Suppressor macrophage treated with lipopolysaccharide for 1 hour (primary cell): ENCODE data around the gene GPC4.
"Not testable (repeated sequence)": the region's sequence is repeated elsewhere in the genome, so short reads cannot be mapped to it uniquely, and the experiment has no call there.

Experiments
- DNase-seq, 3 donors: peaks; one replicate each; pipeline ENCODE4 v3.0.0-alpha.2; 2020 to 2022

Gene GPC4

GRCh38 chrX:133302775-133303445, 112.4 kb downstream of the GPC4 start:
- no peak for DNase-seq

GRCh38 chrX:133300591-133300990, 114.7 kb downstream of the GPC4 start:
- no peak for DNase-seq

GRCh38 chrX:133297284-133297683, 118.0 kb downstream of the GPC4 start:
- DNase-seq, result no peak

- no peak for DNase-seq
Measured at GRCh38 chrX:133294126-133294525, 121.2 kb downstream of the GPC4 start.

GRCh38 chrX:133290076-133290475, 125.2 kb downstream of the GPC4 start:
- DNase-seq, result no peak

GRCh38 chrX:133287860-133288259, 127.4 kb downstream of the GPC4 start:
- DNase-seq, result no peak

- peak; percentile 13 to 33 (median 22) for DNase-seq
Measured at GRCh38 chrX:133285341-133285740, 129.9 kb downstream of the GPC4 start.

GRCh38 chrX:133279112-133279730, 136.1 kb downstream of the GPC4 start:
- DNase-seq, result not testable (repeated sequence)

GRCh38 chrX:133273180-133273579, 142.1 kb downstream of the GPC4 start:
- DNase-seq, result no peak

GRCh38 chrX:133269168-133269567, 146.1 kb downstream of the GPC4 start:
- DNase-seq, result no peak

GRCh38 chrX:133267621-133268020, 147.7 kb downstream of the GPC4 start:
- no peak for DNase-seq

- peak in 1 of 3 donors; percentile 3 for DNase-seq
Measured at GRCh38 chrX:133265331-133265730, 150.0 kb downstream of the GPC4 start.

- no peak for DNase-seq
Measured at GRCh38 chrX:133258481-133258880, 156.8 kb downstream of the GPC4 start.

- no peak for DNase-seq
Measured at GRCh38 chrX:133254666-133255065, 160.6 kb downstream of the GPC4 start.

GRCh38 chrX:133251204-133251603, 164.1 kb downstream of the GPC4 start:
- no peak for DNase-seq

- no peak for DNase-seq
Measured at GRCh38 chrX:133250184-133251100, 164.8 kb downstream of the GPC4 start.
